H9 (cell line): ENCODE measurements around the gene MERTK. TPM values are rescaled to one million over a fixed set of nuclear protein-coding genes. Genes with fewer than 3 reads are reported as not detected.

ENCODE experiments used
- DNase-seq: peaks from one replicate; pipeline ENCODE4 v3.0.0-alpha.2; 2017
- H2AFZ ChIP-seq: one replicate; pipeline ENCODE4 v1.6.1; 2013; ENCODE audit warnings: mild to moderate bottlenecking, low read length, control low read depth, moderate library complexity
- H2AK5ac ChIP-seq: 2 replicates; pipeline ENCODE4 v1.6.1; 2013; ENCODE audit warnings: low read length, control low read depth, mixed read lengths; ENCODE audit not compliant: insufficient read length
- H2BK120ac ChIP-seq: one replicate; pipeline ENCODE4 v1.6.1; 2013; ENCODE audit warnings: low read depth, mild to moderate bottlenecking, low read length, control low read depth, inconsistent platforms; ENCODE audit not compliant: poor library complexity, severe bottlenecking
- H2BK12ac ChIP-seq: 2 replicates; pipeline ENCODE4 v1.6.1; 2013; ENCODE audit warnings: low read length, control low read depth, mixed read lengths, low read depth; ENCODE audit not compliant: insufficient read length
- H2BK15ac ChIP-seq: 2 replicates; pipeline ENCODE4 v1.6.1; 2013; ENCODE audit warnings: low read depth, low read length, control low read depth
- H2BK20ac ChIP-seq: one replicate; pipeline ENCODE4 v1.6.1; 2013; ENCODE audit warnings: low read depth, mild to moderate bottlenecking, low read length, control low read depth, inconsistent platforms; ENCODE audit not compliant: poor library complexity, severe bottlenecking
- H2BK5ac ChIP-seq: 2 replicates; pipeline ENCODE4 v1.6.1; 2013; ENCODE audit warnings: low read length, control low read depth, mixed read lengths; ENCODE audit not compliant: insufficient read length
- H3K14ac ChIP-seq: 2 replicates; pipeline ENCODE4 v1.6.1; 2013; ENCODE audit warnings: low read length, control low read depth; ENCODE audit not compliant: insufficient read depth
- H3K18ac ChIP-seq: 2 replicates; pipeline ENCODE4 v1.6.1; 2013; ENCODE audit warnings: low read depth, mild to moderate bottlenecking, mixed read lengths, low read length, control low read depth; ENCODE audit not compliant: insufficient read length
- H3K23ac ChIP-seq: 2 replicates; pipeline ENCODE4 v1.6.1; 2013; ENCODE audit warnings: low read length, control low read depth, mixed read lengths, low read depth; ENCODE audit not compliant: insufficient read length
- H3K23me2 ChIP-seq: 2 replicates; pipeline ENCODE4 v1.6.1; 2013; ENCODE audit warnings: low read depth, mild to moderate bottlenecking, mixed read lengths, low read length, control low read depth; ENCODE audit not compliant: insufficient read length, poor library complexity, severe bottlenecking
- H3K27ac ChIP-seq: 2 replicates; pipeline ENCODE4 v1.5.1; 2013; ENCODE audit warnings: low read length, control low read depth, mixed read lengths, low read depth; ENCODE audit not compliant: insufficient read length
- H3K27me3 ChIP-seq: 2 replicates; pipeline ENCODE4 v1.6.1; 2013; ENCODE audit warnings: low read length, control low read depth, inconsistent platforms; ENCODE audit not compliant: insufficient read depth
- H3K4ac ChIP-seq: 2 replicates; pipeline ENCODE4 v1.6.1; 2013; ENCODE audit warnings: low read depth, mild to moderate bottlenecking, control low read depth, inconsistent platforms, low read length, moderate library complexity
- H3K4me1 ChIP-seq: 2 replicates; pipeline ENCODE4 v1.6.1; 2013; ENCODE audit warnings: low read length, control low read depth, inconsistent platforms; ENCODE audit not compliant: insufficient read depth
- H3K4me2 ChIP-seq: 2 replicates; pipeline ENCODE4 v1.6.1; 2013; ENCODE audit warnings: low read length, control low read depth, mixed read lengths; ENCODE audit not compliant: insufficient read length, insufficient read depth
- H3K56ac ChIP-seq: 2 replicates; pipeline ENCODE4 v1.6.1; 2013; ENCODE audit warnings: low read depth, mild to moderate bottlenecking, mixed read lengths, low read length, control low read depth; ENCODE audit not compliant: insufficient read length
- H3K79me1 ChIP-seq: 2 replicates; pipeline ENCODE4 v1.6.1; 2013; ENCODE audit warnings: low read depth, mild to moderate bottlenecking, moderate library complexity, low read length, control low read depth, inconsistent platforms; ENCODE audit not compliant: insufficient read depth, poor library complexity, severe bottlenecking
- H3K79me2 ChIP-seq: 2 replicates; pipeline ENCODE4 v1.6.1; 2013; ENCODE audit warnings: low read length, control low read depth, inconsistent platforms; ENCODE audit not compliant: insufficient read depth
- H3K9ac ChIP-seq: 2 replicates; pipeline ENCODE4 v1.6.1; 2013; ENCODE audit warnings: low read length, control low read depth, mixed read lengths; ENCODE audit not compliant: insufficient read length; ENCODE audit errors: extremely low read depth
- H3K9me3 ChIP-seq: one replicate; pipeline ENCODE4 v1.6.1; 2013; ENCODE audit warnings: low read depth, low read length, inconsistent platforms; ENCODE audit not compliant: control insufficient read depth
- H3T11ph ChIP-seq: one replicate; pipeline ENCODE4 v1.6.1; 2013; ENCODE audit warnings: mild to moderate bottlenecking, low read length, control low read depth, inconsistent platforms
- H4K20me1 ChIP-seq: one replicate; pipeline ENCODE4 v1.6.1; 2013; ENCODE audit not compliant: control insufficient read depth, insufficient read length, insufficient read depth
- H4K5ac ChIP-seq: 2 replicates; pipeline ENCODE4 v1.6.1; 2013; ENCODE audit warnings: low read depth, mild to moderate bottlenecking, mixed read lengths, low read length, control low read depth; ENCODE audit not compliant: insufficient read length
- H4K8ac ChIP-seq: replicated peaks from 2 replicates; pipeline ENCODE4 v1.6.1; 2013; ENCODE audit warnings: low read length, control low read depth, mixed read lengths, low read depth; ENCODE audit not compliant: insufficient read length
- H4K91ac ChIP-seq: 2 replicates; pipeline ENCODE4 v1.6.1; 2013; ENCODE audit warnings: low read depth, mild to moderate bottlenecking, moderate library complexity, mixed read lengths, low read length, control low read depth; ENCODE audit not compliant: insufficient read length
- H3K27ac Mint-ChIP-seq, 3 experiments: 2 replicates in 2 of 3; 3 replicates in 1 of 3; pipeline ENCODE4 v1.8.0; 2020 to 2021; ENCODE audit warnings: mixed read lengths in 3 of 3, mild to moderate bottlenecking in 1 of 3, moderate library complexity in 1 of 3
- H3K27me3 Mint-ChIP-seq: 2 replicates; pipeline ENCODE4 v1.8.0; 2021; ENCODE audit warnings: low read depth, mild to moderate bottlenecking, moderate library complexity, mixed read lengths
- H3K36me3 Mint-ChIP-seq, 3 experiments: 2 replicates in 2 of 3; 3 replicates in 1 of 3; pipeline ENCODE4 v1.8.0; 2020 to 2021; ENCODE audit warnings: low read depth in 3 of 3, mixed read lengths in 3 of 3; ENCODE audit not compliant: insufficient read depth in 1 of 3
- H3K4me1 Mint-ChIP-seq, 2 experiments: 2 replicates each; pipeline ENCODE4 v1.8.0; 2020; ENCODE audit warnings: mixed read lengths in 2 of 2
- H3K4me3 Mint-ChIP-seq, 2 experiments: 2 replicates in 1 of 2; 3 replicates in 1 of 2; pipeline ENCODE4 v1.8.0; 2020 to 2021; ENCODE audit warnings: mild to moderate bottlenecking in 2 of 2, mixed read lengths in 2 of 2, moderate library complexity in 1 of 2
- H3K9me3 Mint-ChIP-seq, 2 experiments: 2 replicates in 1 of 2; 3 replicates in 1 of 2; pipeline ENCODE4 v1.8.0; 2020; ENCODE audit warnings: mild to moderate bottlenecking in 2 of 2, mixed read lengths in 2 of 2, moderate library complexity in 1 of 2
- CTCF ChIP-seq: fragments of 200-600 bp; sonication (generic); conservative IDR thresholded peaks from 3 replicates; pipeline ENCODE4 v1.8.0; 2021; ENCODE audit warnings: antibody characterized with exemption, mild to moderate bottlenecking
- WGBS: extraction: QIAGEN DNeasy Blood & Tissue Kit; methylation state at CpG from one replicate; pipeline ENCODE4 v1.1.7; 2013; ENCODE audit warnings: missing lambda C conversion rate, low lambda C conversion rate, mixed read lengths; ENCODE audit not compliant: insufficient read length; ENCODE audit errors: extremely low coverage; 5-methylcytosine and 5-hydroxymethylcytosine counted together
- total RNA-seq: library from RNA; stranded (reverse); gene quantifications from 2 replicates; pipeline ENCODE4 v1.2.1, GENCODE V29; 2021

Gene MERTK
- total RNA-seq, 1 experiment from 2014 or later, result 4.8 TPM

GRCh38 chr2:112065486-112065885 lies 167.1 kb downstream of the MERTK start:
- Histone ChIP-seq H3K56ac (no peak overlapping the region), H3K4ac (no peak overlapping the region), H3K79me1 (no peaks in the 10 kb centered on the region), H3K4me2 (no peak overlapping the region), H2AFZ (no peak overlapping the region), H3K23me2 (no peaks in the 10 kb centered on the region), H3T11ph (no peak overlapping the region), H2BK120ac (no peak overlapping the region), H3K23ac (no peak overlapping the region), H3K9ac (no peak overlapping the region), H3K4me1 (no peaks in the 10 kb centered on the region), H2BK20ac (no peak overlapping the region), H3K18ac (no peak overlapping the region), H4K8ac (no peak overlapping the region), H4K5ac (no peak overlapping the region), H4K20me1 (no peaks in the 10 kb centered on the region), H3K9me3 (no peaks in the 10 kb centered on the region), H3K79me2 (no peaks in the 10 kb centered on the region), H3K27me3 (no peaks in the 10 kb centered on the region), H2BK15ac (no peak overlapping the region), H3K14ac (no peak overlapping the region), H2BK5ac (no peak overlapping the region), H3K27ac (no peak overlapping the region), H4K91ac (no peak overlapping the region), H2BK12ac (no peak overlapping the region), H2AK5ac (no peak overlapping the region)
- Mint-ChIP-seq H3K9me3 (peaks cover 0 to 5% of the 10 kb centered on the region in 2 experiments; a peak in 2 of 5 replicates), H3K4me3 (no peak overlapping the region; a peak in 1 of 5 replicates), H3K36me3 (peaks cover 24 to 63% (median 54%) of the 10 kb centered on the region in 3 experiments), H3K27ac (no peak overlapping the region; a peak in 1 of 7 replicates), H3K4me1 (peaks cover 5 to 7% of the 10 kb centered on the region in 2 experiments), H3K27me3 (no peaks in the 10 kb centered on the region; the same call in 1 of the 2 replicates)
- no CpG with 5 or more reads among the region's 5 CpGs for WGBS
- no peak for DNase-seq
- TF ChIP-seq CTCF, result no peak
